ENCODE measurements around the gene KRTAP21-2. TPM values are rescaled to one million over a fixed set of nuclear protein-coding genes. Genes with fewer than 3 reads are reported as not detected.
"Not testable (repeated sequence)": the region's sequence is repeated elsewhere in the genome, so short reads cannot be mapped to it uniquely, and the experiment has no call there.

KRTAP21-2 gene
- total RNA-seq, 1 experiment from 2014 or later = not detected

DNA sequence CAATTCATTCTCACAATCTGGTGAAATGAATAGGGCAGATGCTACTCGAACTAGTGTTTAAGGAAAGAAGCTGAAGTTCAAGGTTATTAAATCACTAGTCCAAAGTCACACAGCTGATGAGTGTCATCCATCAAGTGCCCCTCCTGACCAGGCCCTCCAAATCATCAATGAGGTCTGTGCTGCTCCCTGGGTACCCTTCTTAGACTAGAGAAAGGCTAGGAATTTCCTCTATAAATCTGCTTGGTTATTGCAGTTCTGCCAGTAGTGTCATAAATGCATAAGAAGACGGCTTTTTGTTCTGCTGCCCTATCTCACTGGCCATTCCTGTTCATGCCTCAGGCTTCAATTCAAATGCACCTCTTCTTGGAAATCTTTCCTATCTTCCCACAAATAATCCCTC is 13.7 kb upstream of the KRTAP21-2 start:
- DNase-seq (ENCODE audit: low read depth, low spot score) (no peak), ATAC-seq (no peak)
- H3K27ac ChIP-seq (ENCODE audit: low read length) = no peak overlapping the region
- H3K4me1 ChIP-seq (ENCODE audit: control insufficient read depth, insufficient read depth, low read length) = no peaks in the 10 kb centered on the region
- H3K4me3 ChIP-seq (ENCODE audit: low read depth in 2 of 2, low read length in 2 of 2) = no peak overlapping the region
- in situ Hi-C loops (cut with HindIII; ENCODE audit: low pct_unique_long_range_greater_than_20kb, low sequenced_read_pairs) = no loop called here
- CTCF ChIA-PET = no interaction called here
- POLR2A ChIA-PET = no interaction called here
- intact Hi-C loops (cut with micrococcal nuclease; ENCODE audit: unreplicated experiment) = no loop called here
- H3K9me3 ChIP-seq (ENCODE audit: control insufficient read depth, insufficient read depth, low read depth, low read length) = no peaks in the 10 kb centered on the region
- TF ChIP-seq SIN3A (IDR thresholded peaks at IDR 0.05; ENCODE audit: borderline replicate concordance, insufficient read depth, low read depth, low read length) (no peak), TCF7L2 (IDR thresholded peaks at IDR 0.05; ENCODE audit: low read depth, low read length) (no peak), POLR2AphosphoS5 (IDR thresholded peaks at IDR 0.05; ENCODE audit: low read depth, low read length) (no peak)
- TF ChIP-seq, protein P1, sequence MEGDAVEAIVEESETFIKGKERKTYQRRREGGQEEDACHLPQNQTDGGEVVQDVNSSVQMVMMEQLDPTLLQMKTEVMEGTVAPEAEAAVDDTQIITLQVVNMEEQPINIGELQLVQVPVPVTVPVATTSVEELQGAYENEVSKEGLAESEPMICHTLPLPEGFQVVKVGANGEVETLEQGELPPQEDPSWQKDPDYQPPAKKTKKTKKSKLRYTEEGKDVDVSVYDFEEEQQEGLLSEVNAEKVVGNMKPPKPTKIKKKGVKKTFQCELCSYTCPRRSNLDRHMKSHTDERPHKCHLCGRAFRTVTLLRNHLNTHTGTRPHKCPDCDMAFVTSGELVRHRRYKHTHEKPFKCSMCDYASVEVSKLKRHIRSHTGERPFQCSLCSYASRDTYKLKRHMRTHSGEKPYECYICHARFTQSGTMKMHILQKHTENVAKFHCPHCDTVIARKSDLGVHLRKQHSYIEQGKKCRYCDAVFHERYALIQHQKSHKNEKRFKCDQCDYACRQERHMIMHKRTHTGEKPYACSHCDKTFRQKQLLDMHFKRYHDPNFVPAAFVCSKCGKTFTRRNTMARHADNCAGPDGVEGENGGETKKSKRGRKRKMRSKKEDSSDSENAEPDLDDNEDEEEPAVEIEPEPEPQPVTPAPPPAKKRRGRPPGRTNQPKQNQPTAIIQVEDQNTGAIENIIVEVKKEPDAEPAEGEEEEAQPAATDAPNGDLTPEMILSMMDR (IDR thresholded peaks at IDR 0.05) = no peak
- TF ChIP-seq, protein P2, sequence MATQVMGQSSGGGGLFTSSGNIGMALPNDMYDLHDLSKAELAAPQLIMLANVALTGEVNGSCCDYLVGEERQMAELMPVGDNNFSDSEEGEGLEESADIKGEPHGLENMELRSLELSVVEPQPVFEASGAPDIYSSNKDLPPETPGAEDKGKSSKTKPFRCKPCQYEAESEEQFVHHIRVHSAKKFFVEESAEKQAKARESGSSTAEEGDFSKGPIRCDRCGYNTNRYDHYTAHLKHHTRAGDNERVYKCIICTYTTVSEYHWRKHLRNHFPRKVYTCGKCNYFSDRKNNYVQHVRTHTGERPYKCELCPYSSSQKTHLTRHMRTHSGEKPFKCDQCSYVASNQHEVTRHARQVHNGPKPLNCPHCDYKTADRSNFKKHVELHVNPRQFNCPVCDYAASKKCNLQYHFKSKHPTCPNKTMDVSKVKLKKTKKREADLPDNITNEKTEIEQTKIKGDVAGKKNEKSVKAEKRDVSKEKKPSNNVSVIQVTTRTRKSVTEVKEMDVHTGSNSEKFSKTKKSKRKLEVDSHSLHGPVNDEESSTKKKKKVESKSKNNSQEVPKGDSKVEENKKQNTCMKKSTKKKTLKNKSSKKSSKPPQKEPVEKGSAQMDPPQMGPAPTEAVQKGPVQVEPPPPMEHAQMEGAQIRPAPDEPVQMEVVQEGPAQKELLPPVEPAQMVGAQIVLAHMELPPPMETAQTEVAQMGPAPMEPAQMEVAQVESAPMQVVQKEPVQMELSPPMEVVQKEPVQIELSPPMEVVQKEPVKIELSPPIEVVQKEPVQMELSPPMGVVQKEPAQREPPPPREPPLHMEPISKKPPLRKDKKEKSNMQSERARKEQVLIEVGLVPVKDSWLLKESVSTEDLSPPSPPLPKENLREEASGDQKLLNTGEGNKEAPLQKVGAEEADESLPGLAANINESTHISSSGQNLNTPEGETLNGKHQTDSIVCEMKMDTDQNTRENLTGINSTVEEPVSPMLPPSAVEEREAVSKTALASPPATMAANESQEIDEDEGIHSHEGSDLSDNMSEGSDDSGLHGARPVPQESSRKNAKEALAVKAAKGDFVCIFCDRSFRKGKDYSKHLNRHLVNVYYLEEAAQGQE (IDR thresholded peaks at IDR 0.05; ENCODE audit: insufficient read depth in 1 of 2, low read depth in 2 of 2, low read length in 1 of 2) = no peak
- H3K27me3 ChIP-seq (ENCODE audit: control insufficient read depth, insufficient read depth, low read length) = no peaks in the 10 kb centered on the region
- BruUV-seq (replicated peaks) = no TSS peak
- H3K36me3 ChIP-seq (ENCODE audit: control insufficient read depth, insufficient read depth, low read length) = no peaks in the 10 kb centered on the region

DNA sequence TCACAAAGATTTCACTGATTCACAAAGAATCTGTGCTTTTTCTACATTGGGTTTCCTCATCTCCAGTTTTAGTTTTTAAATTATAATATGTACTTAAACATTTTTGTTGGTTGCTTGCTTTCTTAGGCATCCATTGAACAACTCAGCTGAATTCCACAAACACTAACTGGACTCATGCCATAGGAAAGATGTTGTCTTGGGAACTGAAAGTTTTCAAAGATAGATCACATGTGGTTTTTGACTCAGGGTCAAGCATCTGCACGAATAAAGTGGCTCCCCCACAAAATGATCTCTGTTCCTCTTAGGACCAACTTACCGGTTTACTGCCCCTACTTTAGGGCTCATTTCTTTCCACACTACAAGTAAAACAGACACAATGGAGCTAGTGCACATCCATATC is 11.2 kb upstream of the KRTAP21-2 start:
- TF ChIP-seq, protein P1 (IDR thresholded peaks at IDR 0.05) = no peak
- TF ChIP-seq SIN3A (IDR thresholded peaks at IDR 0.05; ENCODE audit: borderline replicate concordance, insufficient read depth, low read depth, low read length) (no peak), POLR2AphosphoS5 (IDR thresholded peaks at IDR 0.05; ENCODE audit: low read depth, low read length) (no peak), TCF7L2 (IDR thresholded peaks at IDR 0.05; ENCODE audit: low read depth, low read length) (no peak)
- TF ChIP-seq, protein P2 (IDR thresholded peaks at IDR 0.05; ENCODE audit: insufficient read depth in 1 of 2, low read depth in 2 of 2, low read length in 1 of 2) = no peak
- intact Hi-C loops (cut with micrococcal nuclease; ENCODE audit: unreplicated experiment) (no loop called here), in situ Hi-C loops (cut with HindIII; ENCODE audit: low pct_unique_long_range_greater_than_20kb, low sequenced_read_pairs) (no loop called here)
- CTCF ChIA-PET = no interaction called here
- Histone ChIP-seq H3K36me3 (ENCODE audit: control insufficient read depth, insufficient read depth, low read length) (no peaks in the 10 kb centered on the region), H3K27ac (ENCODE audit: low read length) (no peak overlapping the region), H3K27me3 (ENCODE audit: control insufficient read depth, insufficient read depth, low read length) (no peaks in the 10 kb centered on the region), H3K9me3 (ENCODE audit: control insufficient read depth, insufficient read depth, low read depth, low read length) (no peaks in the 10 kb centered on the region), H3K4me1 (ENCODE audit: control insufficient read depth, insufficient read depth, low read length) (no peaks in the 10 kb centered on the region), H3K4me3 (ENCODE audit: low read depth in 2 of 2, low read length in 2 of 2) (no peak overlapping the region)
- DNase-seq (ENCODE audit: low read depth, low spot score) (no peak), ATAC-seq (no peak)
- POLR2A ChIA-PET = no interaction called here
- no TSS peak for BruUV-seq (replicated peaks)

DNA sequence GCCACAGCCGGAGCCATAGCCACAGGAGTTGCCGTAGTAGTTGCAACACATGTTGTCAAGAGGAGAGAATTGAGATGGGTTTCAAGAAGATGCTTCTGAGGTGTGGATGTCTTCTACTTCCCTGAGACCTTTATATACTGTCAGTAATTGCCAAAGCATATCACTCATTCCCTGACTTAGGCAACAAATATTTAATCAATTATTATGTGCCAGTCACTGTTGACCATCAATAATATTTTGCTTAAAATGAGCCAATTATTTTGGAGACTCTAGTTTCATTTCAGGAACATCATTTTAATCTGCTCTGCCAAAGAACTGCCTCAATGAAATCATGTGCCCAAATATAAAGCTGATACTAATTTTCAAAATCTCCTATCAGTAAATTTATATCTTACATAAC is 8.3 kb upstream of the KRTAP21-2 start, which contains the start of gene KRTAP21-1:
TSS of gene KRTAP21-1 (minus strand) at position 101 of the 400 bp plus-strand sequence. CDS start at position 51, 50 bp downstream.
- DNase-seq (ENCODE audit: low read depth, low spot score); H3K4me1 ChIP-seq (ENCODE audit: control insufficient read depth, insufficient read depth, low read length); H3K36me3 ChIP-seq (ENCODE audit: control insufficient read depth, insufficient read depth, low read length); in situ Hi-C loops (cut with HindIII; ENCODE audit: low pct_unique_long_range_greater_than_20kb, low sequenced_read_pairs); ATAC-seq; intact Hi-C loops (cut with micrococcal nuclease; ENCODE audit: unreplicated experiment); H3K27ac ChIP-seq (ENCODE audit: low read length); H3K27me3 ChIP-seq (ENCODE audit: control insufficient read depth, insufficient read depth, low read length); H3K4me3 ChIP-seq (ENCODE audit: low read depth in 2 of 2, low read length in 2 of 2); POLR2A ChIA-PET; H3K9me3 ChIP-seq (ENCODE audit: control insufficient read depth, insufficient read depth, low read depth, low read length); CTCF ChIA-PET; BruUV-seq (replicated peaks): not testable (repeated sequence)
